HK-2 (cell line): ENCODE results near the gene MBP.

ENCODE experiments used
- DNase-seq: peaks from one replicate; pipeline ENCODE4 v3.0.0-alpha.2; 2018; ENCODE audit not compliant: unreplicated experiment

MBP gene

GRCh38 chr18:77047803-77048419 lies 84.7 kb downstream of the MBP start:
- no peak for DNase-seq

GRCh38 chr18:77046994-77047393 lies 85.6 kb downstream of the MBP start:
- no peak for DNase-seq

GRCh38 chr18:77046409-77046808 lies 86.2 kb downstream of the MBP start:
- DNase-seq = no peak

GRCh38 chr18:77045677-77046076 lies 86.9 kb downstream of the MBP start:
- no peak for DNase-seq

- DNase-seq = no peak
These were observed 87.5 kb downstream of the MBP start for GRCh38 chr18:77044866-77045664.

- no peak for DNase-seq
These were observed 88.9 kb downstream of the MBP start for GRCh38 chr18:77043541-77044280.

GRCh38 chr18:77042583-77042982 lies 90.0 kb downstream of the MBP start:
- no peak for DNase-seq

GRCh38 chr18:77039196-77040130 lies 93.1 kb downstream of the MBP start:
- no peak for DNase-seq

GRCh38 chr18:77038182-77038858 lies 94.3 kb downstream of the MBP start:
- DNase-seq = no peak

GRCh38 chr18:77037567-77037966 lies 95.0 kb downstream of the MBP start:
- no peak for DNase-seq

- no peak for DNase-seq
These were observed 97.0 kb downstream of the MBP start for GRCh38 chr18:77035380-77036187.

GRCh38 chr18:77033575-77033974 lies 99.0 kb downstream of the MBP start:
- no peak for DNase-seq

- no peak for DNase-seq
These were observed 100.3 kb downstream of the MBP start for GRCh38 chr18:77032181-77032701.

GRCh38 chr18:77031662-77032061 lies 100.9 kb downstream of the MBP start:
- no peak for DNase-seq

GRCh38 chr18:77030201-77030600 lies 102.4 kb downstream of the MBP start:
- DNase-seq = no peak

- no peak for DNase-seq
These were observed 106.7 kb downstream of the MBP start for GRCh38 chr18:77025831-77026363.

- DNase-seq = no peak
These were observed 107.5 kb downstream of the MBP start for GRCh38 chr18:77025123-77025522.

GRCh38 chr18:77024476-77024875 lies 108.1 kb downstream of the MBP start:
- no peak for DNase-seq

GRCh38 chr18:77023102-77023782 lies 109.3 kb downstream of the MBP start:
- no peak for DNase-seq
